HepG2 (cell line): ENCODE results near the gene POLR1G. TPM values are rescaled to one million over a fixed set of nuclear protein-coding genes. Genes with fewer than 3 reads are reported as not detected.
A peak's percentile ranks its signal among the peaks of the same experiment; 100 is the strongest.

Experiments used
- MLXIP ChIP-seq: sonication (generic); formaldehyde crosslinking; IDR thresholded peaks from 2 replicates; pipeline ENCODE4 v1.9.0; 2021; ENCODE audit warnings: missing genetic modification reagents, borderline replicate concordance
- PHF21A ChIP-seq: sonication (generic); formaldehyde crosslinking; IDR thresholded peaks from 2 replicates; pipeline ENCODE4 v1.5.0; 2020; ENCODE audit warnings: mild to moderate bottlenecking, missing genetic modification reagents
- RBFOX2 ChIP-seq: fragments of 200-400 bp; formaldehyde crosslinking; IDR thresholded peaks from 2 replicates; pipeline ENCODE4 v1.6.1; 2017; ENCODE audit warnings: low read depth, mild to moderate bottlenecking, low read length
- TCF7 ChIP-seq: sonication (generic); IDR thresholded peaks from 2 replicates; pipeline ENCODE4 v1.6.1; 2016; ENCODE audit warnings: antibody characterized with exemption, low read depth
- TSC22D2 ChIP-seq: sonication (generic); formaldehyde crosslinking; IDR thresholded peaks from 2 replicates; pipeline ENCODE4 v1.5.1; 2020; ENCODE audit warnings: missing genetic modification reagents, mild to moderate bottlenecking, borderline replicate concordance
- ZNF18 ChIP-seq: sonication (generic); formaldehyde crosslinking; IDR thresholded peaks from 2 replicates; pipeline ENCODE4 v1.8.0; 2022; ENCODE audit warnings: mild to moderate bottlenecking, missing genetic modification reagents; ENCODE audit not compliant: insufficient replicate concordance
- ZNF34 ChIP-seq: sonication (generic); formaldehyde crosslinking; IDR thresholded peaks from 2 replicates; pipeline ENCODE4 v1.4.0; 2020; ENCODE audit warnings: mild to moderate bottlenecking, missing genetic modification reagents, borderline replicate concordance
- ZSCAN21 ChIP-seq: sonication (generic); formaldehyde crosslinking; IDR thresholded peaks from 2 replicates; pipeline ENCODE4 v1.8.0; 2022; ENCODE audit warnings: mild to moderate bottlenecking, missing genetic modification reagents, moderate library complexity, borderline replicate concordance
- polyA plus RNA-seq, 8 experiments: library from polyadenylated mRNA; depleted of rRNA in 3 of 8; stranded (reverse) in 7 of 8; unstranded in 1 of 8; fragments of >200 nt; fragmentation: Illumina TruSeq in 4 of 8; extraction: Trizol in 4 of 8; gene quantifications; 2 replicates each; pipeline versions ENCODE4 v1.2.1 to v1.2.3, GENCODE V29; 2011 to 2016; ENCODE audit warnings: low read depth in 4 of 8, missing spikeins in 1 of 8, mixed read lengths in 1 of 8; ENCODE audit not compliant: insufficient read depth in 1 of 8
- total RNA-seq, 5 experiments: library from RNA; depleted of rRNA; stranded (reverse); fragments of >200 nt; fragmentation: Illumina TruSeq; extraction: Trizol; gene quantifications; 2 replicates each; pipeline ENCODE4 v1.2.3, GENCODE V29; 2016; ENCODE audit warnings: low read depth in 1 of 5
- TF ChIP-seq, protein P1 (sequence below): sonication (generic); formaldehyde crosslinking; IDR thresholded peaks from 2 replicates; pipeline ENCODE4 v1.5.0; 2020; ENCODE audit warnings: missing genetic modification reagents
- TF ChIP-seq, protein P2 (sequence below): sonication (generic); formaldehyde crosslinking; IDR thresholded peaks from 2 replicates; pipeline ENCODE4 v1.8.1; 2022; ENCODE audit warnings: mild to moderate bottlenecking, missing genetic modification reagents

Gene POLR1G
- total and polyA plus RNA-seq, 2 of the 13 experiments (the other 11 are each of a cell fraction or from before 2014, with no cell fraction given), result 3.5 to 20.8 TPM

GRCh38 chr19:45405435-45406225, 814 bp upstream of the POLR1G start (continued):
- TF ChIP-seq, protein P1, sequence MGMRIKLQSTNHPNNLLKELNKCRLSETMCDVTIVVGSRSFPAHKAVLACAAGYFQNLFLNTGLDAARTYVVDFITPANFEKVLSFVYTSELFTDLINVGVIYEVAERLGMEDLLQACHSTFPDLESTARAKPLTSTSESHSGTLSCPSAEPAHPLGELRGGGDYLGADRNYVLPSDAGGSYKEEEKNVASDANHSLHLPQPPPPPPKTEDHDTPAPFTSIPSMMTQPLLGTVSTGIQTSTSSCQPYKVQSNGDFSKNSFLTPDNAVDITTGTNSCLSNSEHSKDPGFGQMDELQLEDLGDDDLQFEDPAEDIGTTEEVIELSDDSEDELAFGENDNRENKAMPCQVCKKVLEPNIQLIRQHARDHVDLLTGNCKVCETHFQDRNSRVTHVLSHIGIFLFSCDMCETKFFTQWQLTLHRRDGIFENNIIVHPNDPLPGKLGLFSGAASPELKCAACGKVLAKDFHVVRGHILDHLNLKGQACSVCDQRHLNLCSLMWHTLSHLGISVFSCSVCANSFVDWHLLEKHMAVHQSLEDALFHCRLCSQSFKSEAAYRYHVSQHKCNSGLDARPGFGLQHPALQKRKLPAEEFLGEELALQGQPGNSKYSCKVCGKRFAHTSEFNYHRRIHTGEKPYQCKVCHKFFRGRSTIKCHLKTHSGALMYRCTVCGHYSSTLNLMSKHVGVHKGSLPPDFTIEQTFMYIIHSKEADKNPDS (CRISPR knock-in tag), result no peak
- no peak for TF ChIP-seq TCF7
- TF ChIP-seq ZSCAN21 (CRISPR knock-in tag), result 0 out of 2 replicates have a peak, but pooled peaks have one; percentile 18
- TF ChIP-seq, protein P2, sequence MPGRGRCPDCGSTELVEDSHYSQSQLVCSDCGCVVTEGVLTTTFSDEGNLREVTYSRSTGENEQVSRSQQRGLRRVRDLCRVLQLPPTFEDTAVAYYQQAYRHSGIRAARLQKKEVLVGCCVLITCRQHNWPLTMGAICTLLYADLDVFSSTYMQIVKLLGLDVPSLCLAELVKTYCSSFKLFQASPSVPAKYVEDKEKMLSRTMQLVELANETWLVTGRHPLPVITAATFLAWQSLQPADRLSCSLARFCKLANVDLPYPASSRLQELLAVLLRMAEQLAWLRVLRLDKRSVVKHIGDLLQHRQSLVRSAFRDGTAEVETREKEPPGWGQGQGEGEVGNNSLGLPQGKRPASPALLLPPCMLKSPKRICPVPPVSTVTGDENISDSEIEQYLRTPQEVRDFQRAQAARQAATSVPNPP (CRISPR knock-in tag), result no peak
- TF ChIP-seq RBFOX2, result no peak
- no peak for TF ChIP-seq TSC22D2
- no peak for TF ChIP-seq ZNF18 (CRISPR knock-in tag)
- no peak for TF ChIP-seq ZNF34 (CRISPR knock-in tag)
- no peak for TF ChIP-seq MLXIP
- TF ChIP-seq PHF21A, result no peak
